Gastrocnemius medialis (tissue), 4 donors: Measurements from ENCODE around the gene CNTN4. TPM values are rescaled to one million over a fixed set of nuclear protein-coding genes. Genes with fewer than 3 reads are reported as not detected.

Experiments used
- ATAC-seq, 2 donors: fragments of 150-250 bp; one replicate each; pipeline ENCODE4 v1.9.1; 2016
- DNase-seq, 2 donors: peaks; one replicate each; pipeline ENCODE4 v3.0.0-alpha.2; 2019
- H3K27ac ChIP-seq, 4 donors: fragments of 200-600 bp; sonication (generic); 1 replicate in 1 of 4; 2 replicates in 3 of 4; pipeline ENCODE4 v1.5.1; 2016 to 2018; ENCODE audit warnings: mild to moderate bottlenecking in 2 of 4, moderate library complexity in 1 of 4
- H3K27me3 ChIP-seq, 3 donors: fragments of 200-600 bp; sonication (generic) in 2 of 3; 1 replicate in 1 of 3; 2 replicates in 2 of 3; pipeline versions ENCODE4 v1.5.1 to v1.6.0; 2016 to 2019; ENCODE audit warnings: mild to moderate bottlenecking in 1 of 3, moderate library complexity in 1 of 3
- H3K36me3 ChIP-seq, 2 donors: fragments of 200-600 bp; sonication (generic) in 1 of 2; one replicate each; pipeline ENCODE4 v1.5.1; 2017 to 2018
- H3K4me1 ChIP-seq, 2 donors: fragments of 200-600 bp; sonication (generic) in 1 of 2; one replicate each; pipeline ENCODE4 v1.5.1; 2016 to 2017; ENCODE audit warnings: mild to moderate bottlenecking in 2 of 2
- H3K4me3 ChIP-seq, 4 donors: fragments of 200-600 bp; sonication (generic) in 3 of 4; 1 replicate in 1 of 4; 2 replicates in 3 of 4; pipeline ENCODE4 v1.5.1; 2016 to 2019; ENCODE audit warnings: mild to moderate bottlenecking in 2 of 4
- H3K9me3 ChIP-seq, 3 donors: fragments of 200-600 bp; sonication (generic) in 2 of 3; 1 replicate in 1 of 3; 2 replicates in 2 of 3; pipeline ENCODE4 v1.5.1; 2016 to 2019
- POLR2A ChIP-seq, 2 donors: fragments of 450-650 bp; IDR thresholded peaks; one replicate each; pipeline ENCODE4 v1.6.1; 2017; ENCODE audit warnings: antibody characterized with exemption in 2 of 2, mild to moderate bottlenecking in 2 of 2, moderate library complexity in 2 of 2
- in situ Hi-C, 4 donors: fragments of 200-750 bp; cut with MboI; loops; one replicate each; pipeline versions ENCODE4 v1.15.0 to v1.8.0; 2017; ENCODE audit warnings: low sequenced_read_pairs in 4 of 4
- intact Hi-C: fragments of 100-400 bp; cut with DNase I; formaldehyde crosslinking; loops from one replicate; pipeline ENCODE4 v1.15.1; 2023; ENCODE audit warnings: low total_unique reads
- total RNA-seq, 4 donors: library from RNA; depleted of rRNA; stranded (reverse); fragments of >200 nt; gene quantifications; one replicate each; pipeline versions ENCODE4 v1.1.0 to v1.2.3, GENCODE V29; 2016
- TF ChIP-seq, protein P1 (sequence below), 5 experiments: fragments of 450-650 bp in 3 of 5; fragments of 200-600 bp in 2 of 5; sonication (generic) in 2 of 5; IDR thresholded peaks in 4 of 5; conservative IDR thresholded peaks in 1 of 5; 1 replicate in 4 of 5; 2 replicates in 1 of 5; pipeline ENCODE4 v1.5.1; 2016 to 2019; ENCODE audit warnings: antibody characterized with exemption in 5 of 5, mild to moderate bottlenecking in 3 of 5, moderate library complexity in 3 of 5

Gene CNTN4
- total RNA-seq, 4 donors from 2014 or later: 0.51 to 1.9 (median 1.4) TPM

DNA sequence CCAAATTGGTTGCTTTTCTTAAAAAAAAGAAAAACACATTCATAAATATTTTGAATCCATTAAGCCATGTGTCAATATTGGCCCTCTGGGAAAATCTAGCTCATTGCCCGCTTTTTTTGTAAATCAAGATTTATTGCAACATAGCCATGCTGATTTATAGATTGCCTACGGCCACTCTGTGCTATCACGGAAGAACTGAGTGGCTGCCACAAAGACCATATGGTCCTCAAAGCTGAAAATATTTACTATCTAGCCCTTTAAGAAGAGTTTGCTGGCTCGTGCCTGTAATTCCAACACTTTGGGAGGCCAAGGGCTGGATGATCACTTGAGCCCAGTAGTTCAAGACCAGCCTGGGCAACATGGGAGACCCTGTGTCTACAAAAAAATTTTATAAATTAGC is 965.6 kb downstream of the CNTN4 start:
- Histone ChIP-seq H3K27me3 (no peaks in the 10 kb centered on the region), H3K36me3 (no peaks in the 10 kb centered on the region), H3K4me3 (no peak overlapping the region), H3K27ac (no peak overlapping the region), H3K4me1 (no peaks in the 10 kb centered on the region), H3K9me3 (no peaks in the 10 kb centered on the region)
- no peak for TF ChIP-seq POLR2A (IDR thresholded peaks at IDR 0.05)
- TF ChIP-seq, protein P1, sequence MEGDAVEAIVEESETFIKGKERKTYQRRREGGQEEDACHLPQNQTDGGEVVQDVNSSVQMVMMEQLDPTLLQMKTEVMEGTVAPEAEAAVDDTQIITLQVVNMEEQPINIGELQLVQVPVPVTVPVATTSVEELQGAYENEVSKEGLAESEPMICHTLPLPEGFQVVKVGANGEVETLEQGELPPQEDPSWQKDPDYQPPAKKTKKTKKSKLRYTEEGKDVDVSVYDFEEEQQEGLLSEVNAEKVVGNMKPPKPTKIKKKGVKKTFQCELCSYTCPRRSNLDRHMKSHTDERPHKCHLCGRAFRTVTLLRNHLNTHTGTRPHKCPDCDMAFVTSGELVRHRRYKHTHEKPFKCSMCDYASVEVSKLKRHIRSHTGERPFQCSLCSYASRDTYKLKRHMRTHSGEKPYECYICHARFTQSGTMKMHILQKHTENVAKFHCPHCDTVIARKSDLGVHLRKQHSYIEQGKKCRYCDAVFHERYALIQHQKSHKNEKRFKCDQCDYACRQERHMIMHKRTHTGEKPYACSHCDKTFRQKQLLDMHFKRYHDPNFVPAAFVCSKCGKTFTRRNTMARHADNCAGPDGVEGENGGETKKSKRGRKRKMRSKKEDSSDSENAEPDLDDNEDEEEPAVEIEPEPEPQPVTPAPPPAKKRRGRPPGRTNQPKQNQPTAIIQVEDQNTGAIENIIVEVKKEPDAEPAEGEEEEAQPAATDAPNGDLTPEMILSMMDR (IDR thresholded peaks at IDR 0.05 in 4 of 5, conservative IDR thresholded peaks at IDR 0.05 in 1 of 5): no peak
- in situ Hi-C loops: no loop called here
- intact Hi-C loops: no loop called here
- ATAC-seq (no peak), DNase-seq (no peak)

DNA sequence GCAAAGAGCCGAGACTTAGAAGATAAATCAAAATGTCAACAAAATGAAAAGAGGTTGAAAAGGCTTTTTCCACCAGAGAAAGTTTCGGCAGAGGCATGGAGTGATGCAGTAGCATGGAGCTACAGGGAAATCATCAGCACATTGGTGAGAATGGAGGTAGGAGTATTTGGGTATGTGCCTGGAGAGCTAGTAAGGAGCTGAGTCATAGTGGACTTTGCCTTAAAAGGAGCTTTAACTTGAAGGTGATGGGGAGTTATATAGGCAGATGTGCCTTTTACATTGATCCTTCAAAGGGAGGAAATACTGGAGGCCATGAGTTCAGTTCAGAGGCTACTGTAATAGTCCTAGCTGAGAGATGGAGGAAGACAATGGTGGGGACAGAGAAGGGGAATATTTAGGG is 967.2 kb downstream of the CNTN4 start:
- Histone ChIP-seq H3K36me3 (no peaks in the 10 kb centered on the region), H3K9me3 (no peaks in the 10 kb centered on the region), H3K27ac (no peak overlapping the region), H3K4me1 (no peaks in the 10 kb centered on the region), H3K4me3 (no peak overlapping the region), H3K27me3 (no peaks in the 10 kb centered on the region)
- no peak for TF ChIP-seq POLR2A (IDR thresholded peaks at IDR 0.05)
- TF ChIP-seq, protein P1 (IDR thresholded peaks at IDR 0.05 in 4 of 5, conservative IDR thresholded peaks at IDR 0.05 in 1 of 5): no peak
- DNase-seq (no peak), ATAC-seq (no peak)
- in situ Hi-C loops: no loop called here
- intact Hi-C loops: no loop called here

DNA sequence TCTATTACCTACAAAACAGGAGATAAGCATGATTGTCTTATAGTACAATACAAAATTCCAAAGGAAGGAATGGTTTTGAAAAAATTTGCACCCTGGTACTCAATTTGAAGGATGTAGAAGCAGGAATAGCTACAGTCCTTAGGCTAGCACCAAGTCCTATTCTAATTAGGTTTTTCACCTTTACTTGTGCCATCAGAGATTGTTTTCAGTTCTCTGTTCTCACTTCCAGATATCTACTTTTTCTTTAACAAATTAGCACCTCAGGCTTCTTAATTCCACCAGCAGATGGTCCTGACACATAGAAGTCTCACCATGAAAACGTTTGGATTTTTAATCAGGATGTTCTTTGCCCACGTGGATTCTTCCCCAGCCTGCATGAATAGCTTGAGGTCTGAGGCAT is 967.7 kb downstream of the CNTN4 start:
- in situ Hi-C loops: no loop called here
- Histone ChIP-seq H3K27me3 (no peaks in the 10 kb centered on the region), H3K9me3 (no peaks in the 10 kb centered on the region), H3K4me1 (no peaks in the 10 kb centered on the region), H3K4me3 (no peak overlapping the region), H3K27ac (no peak overlapping the region), H3K36me3 (no peaks in the 10 kb centered on the region)
- ATAC-seq (no peak), DNase-seq (no peak)
- intact Hi-C loops: no loop called here
- no peak for TF ChIP-seq POLR2A (IDR thresholded peaks at IDR 0.05)
- TF ChIP-seq, protein P1 (IDR thresholded peaks at IDR 0.05 in 4 of 5, conservative IDR thresholded peaks at IDR 0.05 in 1 of 5): no peak

DNA sequence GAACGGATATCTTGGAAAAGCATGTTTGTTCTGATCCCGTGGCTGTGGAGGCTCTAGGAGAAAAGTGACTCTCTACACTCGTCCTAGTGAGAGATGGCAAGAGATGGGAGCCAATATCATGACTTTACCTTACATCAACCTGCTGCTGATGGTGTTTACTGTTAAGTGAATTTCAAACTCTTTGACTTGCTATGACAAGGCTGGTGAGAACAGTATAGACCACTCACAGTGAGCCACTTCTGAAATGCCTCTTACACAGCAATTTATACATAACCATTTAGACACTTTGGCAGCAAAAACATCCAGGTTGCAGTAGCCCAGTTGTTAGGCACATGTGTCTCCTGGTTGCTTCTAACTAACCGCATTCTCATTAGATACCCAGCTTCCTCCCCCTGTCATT is 968.2 kb downstream of the CNTN4 start:
- Histone ChIP-seq H3K4me1 (no peaks in the 10 kb centered on the region), H3K4me3 (no peak overlapping the region), H3K9me3 (no peaks in the 10 kb centered on the region), H3K36me3 (no peaks in the 10 kb centered on the region), H3K27ac (no peak overlapping the region), H3K27me3 (no peaks in the 10 kb centered on the region)
- DNase-seq: no peak
- TF ChIP-seq, protein P1 (IDR thresholded peaks at IDR 0.05 in 4 of 5, conservative IDR thresholded peaks at IDR 0.05 in 1 of 5): no peak
- TF ChIP-seq POLR2A (IDR thresholded peaks at IDR 0.05): no peak
- intact Hi-C loops: no loop called here
- in situ Hi-C loops: no loop called here
- no peak for ATAC-seq

DNA sequence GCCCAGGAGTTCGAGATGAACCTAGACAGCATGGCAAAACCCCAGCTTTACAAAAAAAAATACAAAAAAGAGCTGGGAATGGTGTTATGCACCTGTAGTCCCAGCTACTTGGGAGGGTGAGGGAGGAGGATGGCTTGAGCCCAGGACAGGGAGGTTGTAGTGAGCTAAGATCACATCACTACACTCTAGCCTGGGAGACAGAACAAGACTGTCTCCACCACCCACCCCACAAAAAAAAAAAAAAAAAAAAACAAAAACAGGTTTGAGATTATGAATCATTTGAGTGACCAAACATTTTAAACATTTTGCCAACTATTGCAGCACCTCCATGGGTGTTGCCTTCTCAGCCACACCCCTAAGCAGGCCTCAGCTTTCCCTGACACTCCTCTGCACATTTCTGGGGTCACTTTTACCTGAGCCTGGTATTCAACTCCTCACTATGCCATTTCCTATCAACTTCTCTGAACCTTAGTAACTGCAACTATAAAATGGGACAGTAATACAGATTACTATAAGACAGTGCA is 969.8 kb downstream of the CNTN4 start:
- Histone ChIP-seq H3K27ac (no peak overlapping the region), H3K9me3 (no peaks in the 10 kb centered on the region), H3K4me1 (no peaks in the 10 kb centered on the region), H3K36me3 (no peaks in the 10 kb centered on the region), H3K4me3 (no peak overlapping the region), H3K27me3 (no peaks in the 10 kb centered on the region)
- intact Hi-C loops: no loop called here
- TF ChIP-seq, protein P1 (IDR thresholded peaks at IDR 0.05 in 4 of 5, conservative IDR thresholded peaks at IDR 0.05 in 1 of 5): no peak
- no peak for TF ChIP-seq POLR2A (IDR thresholded peaks at IDR 0.05)
- in situ Hi-C loops: no loop called here
- ATAC-seq (no peak), DNase-seq (no peak)
